ENCODE data around the gene PDE6B.

DNA sequence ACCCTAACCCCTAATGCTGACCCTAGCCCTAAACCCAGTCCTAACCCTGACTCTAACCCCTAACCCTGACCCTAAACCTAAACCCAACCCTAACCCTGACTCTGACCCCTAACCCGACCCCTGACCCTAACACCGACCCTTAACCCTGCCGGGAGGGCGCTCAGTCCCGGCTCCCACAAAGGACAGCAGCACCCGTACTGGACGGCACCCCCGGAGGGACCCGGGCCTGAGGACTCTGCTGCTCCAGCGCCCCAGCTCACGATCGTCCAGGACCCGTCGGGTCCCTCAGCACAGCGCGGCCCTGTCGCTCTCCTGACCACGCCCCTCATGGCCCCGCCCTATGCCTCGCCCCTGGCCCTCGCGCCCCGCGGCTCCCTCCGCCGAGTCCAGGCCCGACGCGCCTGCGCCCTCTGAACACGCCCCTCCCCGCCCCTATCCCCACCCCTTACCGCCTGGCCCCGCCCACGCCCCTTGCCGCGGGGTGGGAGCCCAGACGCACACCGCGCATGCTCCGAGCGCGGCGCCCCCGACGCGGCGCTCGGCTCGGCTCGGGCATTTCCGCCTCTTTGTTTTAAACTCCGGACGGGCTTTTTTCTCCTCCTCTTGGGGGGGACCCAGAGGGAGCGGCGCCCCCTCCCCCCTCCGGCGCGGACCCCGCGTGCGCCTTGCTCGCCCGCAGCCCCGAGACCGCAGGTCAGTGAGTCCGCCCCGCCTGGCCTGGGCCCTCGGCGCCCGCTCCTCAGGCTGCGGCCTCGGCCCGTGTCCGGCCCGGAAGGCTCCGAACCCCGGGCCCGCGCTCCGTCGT, 80.1 kb downstream of the PDE6B start, which contains the start of gene PCGF3:
- TF ChIP-seq CTCF (conservative IDR thresholded peaks at IDR 0.05; ENCODE audit: low read length) (no peak), EZH2phosphoT487 (IDR thresholded peaks at IDR 0.05; ENCODE audit: borderline replicate concordance, low read depth, low read length) (no peak)
